C4-2B (cell line): Measurements from ENCODE around the gene EIF3A.

Experiments used
- H3K27ac ChIP-seq: fragments of 450-650 bp; 2 replicates; pipeline ENCODE4 v1.5.1; 2017
- CTCF ChIP-seq: fragments of 450-650 bp; conservative IDR thresholded peaks from 2 replicates; pipeline ENCODE4 v1.5.1; 2017; ENCODE audit warnings: mild to moderate bottlenecking
- ZFX ChIP-seq: fragments of 450-650 bp; IDR thresholded peaks from 2 replicates; pipeline ENCODE4 v1.6.1; 2017

The EIF3A gene

GRCh38 chr10:119058010-119058409 is 22.6 kb downstream of the EIF3A start:
- no peak overlapping the region for H3K27ac ChIP-seq
- TF ChIP-seq CTCF (no peak), ZFX (no peak)

- TF ChIP-seq ZFX, result no peak
- no peak for TF ChIP-seq CTCF
These were observed 25.1 kb downstream of the EIF3A start for GRCh38 chr10:119055472-119055871.

GRCh38 chr10:119051775-119052174 is 28.8 kb downstream of the EIF3A start:
- TF ChIP-seq ZFX (no peak), CTCF (no peak)
- no peak overlapping the region for H3K27ac ChIP-seq

More at GRCh38 chr10:119055472-119055871, 25.1 kb downstream of the EIF3A start:
- no peak overlapping the region for H3K27ac ChIP-seq

GRCh38 chr10:119049777-119050176 is 30.8 kb downstream of the EIF3A start:
- TF ChIP-seq ZFX (no peak), CTCF (no peak)
- H3K27ac ChIP-seq, result no peak overlapping the region

- TF ChIP-seq CTCF (no peak), ZFX (no peak)
- H3K27ac ChIP-seq, result no peak overlapping the region
These were observed 31.3 kb downstream of the EIF3A start for GRCh38 chr10:119049361-119049760.

GRCh38 chr10:119045561-119045960 is 35.1 kb downstream of the EIF3A start:
- H3K27ac ChIP-seq, result no peak overlapping the region
- TF ChIP-seq ZFX, result no peak
- no peak for TF ChIP-seq CTCF

- H3K27ac ChIP-seq, result no peak overlapping the region
- no peak for TF ChIP-seq ZFX
- no peak for TF ChIP-seq CTCF
These were observed 38.4 kb downstream of the EIF3A start for GRCh38 chr10:119042169-119042568.
